SU-DHL-6 (cell line): ENCODE data around the gene KIRREL2.

Experiments
- EZH2phosphoT487 ChIP-seq: fragments of 200-600 bp; sonication (generic), shearing (Covaris generic); conservative IDR thresholded peaks from 2 replicates; pipeline ENCODE4 v1.6.1; 2018; ENCODE audit warnings: mild to moderate bottlenecking, antibody characterized with exemption, low read length, moderate library complexity, mixed read lengths
- TF ChIP-seq, protein P1 (sequence below): fragments of 200-600 bp; sonication (generic); IDR thresholded peaks from one replicate; pipeline ENCODE4 v1.5.1; 2017; ENCODE audit warnings: antibody characterized with exemption, mild to moderate bottlenecking, low read length, moderate library complexity; ENCODE audit not compliant: insufficient read depth, poor library complexity, severe bottlenecking

DNA sequence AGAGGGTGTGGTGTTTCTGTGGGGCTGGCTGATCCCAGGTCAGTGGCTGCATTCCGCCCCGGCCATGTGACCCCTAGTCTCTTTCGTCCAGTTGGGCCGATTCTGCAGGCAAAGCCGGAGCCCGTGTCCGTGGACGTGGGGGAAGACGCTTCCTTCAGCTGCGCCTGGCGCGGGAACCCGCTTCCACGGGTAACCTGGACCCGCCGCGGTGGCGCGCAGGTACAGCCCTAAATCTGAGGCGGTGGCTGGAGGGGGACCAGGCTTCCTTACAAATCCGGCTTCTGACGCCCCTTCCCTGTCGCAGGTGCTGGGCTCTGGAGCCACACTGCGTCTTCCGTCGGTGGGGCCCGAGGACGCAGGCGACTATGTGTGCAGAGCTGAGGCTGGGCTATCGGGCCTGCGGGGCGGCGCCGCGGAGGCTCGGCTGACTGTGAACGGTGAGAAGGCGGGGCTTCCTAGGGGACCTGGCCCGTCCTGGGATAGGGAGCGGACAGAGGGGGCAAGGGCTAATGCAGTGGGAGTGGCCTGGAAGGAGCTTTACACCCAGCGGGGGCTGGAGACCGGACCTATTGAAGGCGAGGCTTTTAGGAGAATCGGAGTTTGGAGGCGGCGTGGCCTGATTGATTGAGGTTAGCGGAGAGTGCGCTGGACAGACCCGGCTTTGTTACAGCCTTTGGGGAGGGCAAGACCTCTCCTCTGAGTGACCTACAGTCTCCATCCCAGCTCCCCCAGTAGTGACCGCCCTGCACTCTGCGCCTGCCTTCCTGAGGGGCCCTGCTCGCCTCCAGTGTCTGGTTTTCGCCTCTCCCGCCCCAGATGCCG, 4.3 kb downstream of the KIRREL2 start:
- TF ChIP-seq, protein P1, sequence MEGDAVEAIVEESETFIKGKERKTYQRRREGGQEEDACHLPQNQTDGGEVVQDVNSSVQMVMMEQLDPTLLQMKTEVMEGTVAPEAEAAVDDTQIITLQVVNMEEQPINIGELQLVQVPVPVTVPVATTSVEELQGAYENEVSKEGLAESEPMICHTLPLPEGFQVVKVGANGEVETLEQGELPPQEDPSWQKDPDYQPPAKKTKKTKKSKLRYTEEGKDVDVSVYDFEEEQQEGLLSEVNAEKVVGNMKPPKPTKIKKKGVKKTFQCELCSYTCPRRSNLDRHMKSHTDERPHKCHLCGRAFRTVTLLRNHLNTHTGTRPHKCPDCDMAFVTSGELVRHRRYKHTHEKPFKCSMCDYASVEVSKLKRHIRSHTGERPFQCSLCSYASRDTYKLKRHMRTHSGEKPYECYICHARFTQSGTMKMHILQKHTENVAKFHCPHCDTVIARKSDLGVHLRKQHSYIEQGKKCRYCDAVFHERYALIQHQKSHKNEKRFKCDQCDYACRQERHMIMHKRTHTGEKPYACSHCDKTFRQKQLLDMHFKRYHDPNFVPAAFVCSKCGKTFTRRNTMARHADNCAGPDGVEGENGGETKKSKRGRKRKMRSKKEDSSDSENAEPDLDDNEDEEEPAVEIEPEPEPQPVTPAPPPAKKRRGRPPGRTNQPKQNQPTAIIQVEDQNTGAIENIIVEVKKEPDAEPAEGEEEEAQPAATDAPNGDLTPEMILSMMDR, result no peak
- TF ChIP-seq EZH2phosphoT487, result no peak
